T-helper 1 cell treated with Interleukin-12 subunit alpha and Interleukin-12 subunit beta and Interleukin-4 antibody, amounts not matched to agents 30 μg/mL and 1 μg/mL, for 36 hours (primary cell): ENCODE results near the gene ACTRT3.

Source experiments
- H3K27ac Mint-ChIP-seq: one replicate; pipeline ENCODE4 v1.8.0; 2021; ENCODE audit warnings: mild to moderate bottlenecking, mixed read lengths
- H3K27me3 Mint-ChIP-seq: one replicate; pipeline ENCODE4 v1.8.0; 2021; ENCODE audit warnings: low read depth, mixed read lengths
- H3K36me3 Mint-ChIP-seq: one replicate; pipeline ENCODE4 v1.8.0; 2021; ENCODE audit warnings: low read depth, mixed read lengths
- H3K4me1 Mint-ChIP-seq: one replicate; pipeline ENCODE4 v1.8.0; 2021; ENCODE audit warnings: low read depth, mixed read lengths
- H3K4me3 Mint-ChIP-seq: one replicate; pipeline ENCODE4 v1.8.0; 2021; ENCODE audit warnings: mild to moderate bottlenecking, moderate library complexity, mixed read lengths
- H3K9me3 Mint-ChIP-seq: one replicate; pipeline ENCODE4 v1.8.0; 2021; ENCODE audit warnings: mixed read lengths

ACTRT3 gene

DNA sequence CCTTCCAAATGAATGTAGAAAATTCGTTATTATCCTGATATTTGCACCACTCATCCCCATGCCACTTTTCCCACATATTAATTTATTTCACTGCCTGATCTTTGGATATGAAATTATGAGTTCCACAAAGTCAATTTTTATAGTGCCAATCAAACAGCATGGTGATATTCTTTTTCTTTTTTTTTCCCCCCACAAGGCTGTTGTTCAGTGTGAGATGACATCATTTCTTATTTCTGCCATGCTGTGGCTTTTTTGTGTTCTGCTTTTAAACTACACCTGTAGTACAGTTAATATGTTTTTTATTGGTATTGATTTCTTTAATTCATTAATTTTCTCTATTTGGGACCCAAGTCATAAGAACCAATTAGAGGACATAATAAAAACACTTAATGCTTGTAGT, 18.4 kb upstream of the ACTRT3 start:
- Mint-ChIP-seq H3K4me1 (peaks cover 11% of the 10 kb centered on the region), H3K9me3 (no peaks in the 10 kb centered on the region), H3K36me3 (peaks cover 40% of the 10 kb centered on the region), H3K27ac (no peak overlapping the region), H3K27me3 (no peaks in the 10 kb centered on the region), H3K4me3 (no peak overlapping the region)

DNA sequence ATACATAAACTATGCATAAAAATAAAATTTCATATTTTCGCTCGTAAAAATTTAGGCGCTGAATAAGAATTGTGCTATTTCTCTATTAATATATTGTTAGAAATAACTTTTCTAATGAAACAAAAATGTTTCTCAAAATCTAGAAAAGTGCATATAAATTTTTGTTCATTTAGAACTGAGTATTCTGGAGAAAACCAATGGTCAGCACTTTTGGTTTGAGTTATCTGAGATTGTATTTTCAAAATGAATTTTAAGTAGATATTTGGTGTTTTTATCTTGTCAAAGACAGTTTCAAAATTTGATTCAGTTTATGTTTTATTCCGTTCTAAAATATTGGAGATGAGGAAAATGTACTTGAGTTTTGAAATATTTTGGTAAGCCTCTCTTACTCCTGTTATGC, 17.8 kb upstream of the ACTRT3 start:
- H3K36me3 Mint-ChIP-seq, result peaks cover 39% of the 10 kb centered on the region
- H3K27me3 Mint-ChIP-seq, result no peaks in the 10 kb centered on the region
- H3K4me3 Mint-ChIP-seq, result no peak overlapping the region
- H3K9me3 Mint-ChIP-seq, result no peaks in the 10 kb centered on the region
- peaks cover 14% of the 10 kb centered on the region for H3K4me1 Mint-ChIP-seq
- H3K27ac Mint-ChIP-seq, result no peak overlapping the region

GRCh38 chr3:169781209-169781855, 12.0 kb upstream of the ACTRT3 start:
- no peak overlapping the region for H3K27ac Mint-ChIP-seq
- peaks cover 52% of the 10 kb centered on the region for H3K36me3 Mint-ChIP-seq
- H3K9me3 Mint-ChIP-seq, result no peaks in the 10 kb centered on the region
- peaks cover 39% of the 10 kb centered on the region for H3K4me1 Mint-ChIP-seq
- H3K4me3 Mint-ChIP-seq, result peak overlapping the region; percentile 62
- H3K27me3 Mint-ChIP-seq, result no peaks in the 10 kb centered on the region

- no peaks in the 10 kb centered on the region for H3K9me3 Mint-ChIP-seq
- peak overlapping the region; percentile 46 for H3K27ac Mint-ChIP-seq
- H3K4me3 Mint-ChIP-seq, result peak overlapping the region; percentile 62
- H3K27me3 Mint-ChIP-seq, result no peaks in the 10 kb centered on the region
- H3K4me1 Mint-ChIP-seq, result peaks cover 43% of the 10 kb centered on the region
- peaks cover 51% of the 10 kb centered on the region for H3K36me3 Mint-ChIP-seq
These were observed 11.4 kb upstream of the ACTRT3 start for GRCh38 chr3:169780742-169781141.

DNA sequence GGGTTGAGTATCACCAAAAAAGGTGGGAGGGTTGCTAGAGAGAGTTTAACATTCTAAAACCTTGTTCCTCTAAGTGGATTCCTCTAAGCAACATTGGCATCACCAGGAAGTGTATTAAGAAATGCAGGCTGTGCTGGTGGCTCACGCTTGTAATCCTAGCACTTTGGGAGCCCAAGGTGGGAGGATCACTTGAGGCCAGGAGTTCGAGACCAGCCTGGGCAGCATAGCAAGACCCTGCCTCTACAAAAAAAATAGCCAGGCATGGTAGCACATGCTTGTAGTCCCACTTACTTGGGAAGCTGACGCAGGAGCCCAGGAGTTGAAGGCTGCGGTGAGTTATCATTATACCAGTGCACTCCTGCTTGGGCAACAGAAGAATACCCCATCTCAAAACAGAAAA, 8.5 kb upstream of the ACTRT3 start:
- Mint-ChIP-seq H3K27ac (no peak overlapping the region), H3K27me3 (no peaks in the 10 kb centered on the region), H3K4me1 (peaks cover 57% of the 10 kb centered on the region), H3K36me3 (peaks cover 53% of the 10 kb centered on the region), H3K4me3 (no peak overlapping the region), H3K9me3 (no peaks in the 10 kb centered on the region)

DNA sequence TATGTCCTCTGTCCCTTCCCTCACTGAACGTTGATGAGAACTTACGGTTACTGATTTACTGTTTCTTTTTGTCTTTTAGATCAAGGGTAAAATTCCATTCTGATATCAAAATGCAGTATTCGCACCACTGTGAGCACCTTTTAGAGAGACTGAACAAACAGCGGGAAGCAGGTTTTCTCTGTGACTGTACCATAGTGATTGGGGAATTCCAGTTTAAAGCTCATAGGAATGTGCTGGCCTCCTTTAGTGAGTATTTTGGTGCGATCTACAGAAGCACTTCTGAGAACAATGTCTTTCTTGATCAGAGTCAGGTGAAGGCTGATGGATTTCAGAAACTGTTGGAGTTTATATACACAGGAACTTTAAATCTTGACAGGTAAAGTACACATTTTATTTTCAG, 4.8 kb upstream of the ACTRT3 start:
- Mint-ChIP-seq H3K4me3 (peak overlapping the region; percentile 96), H3K27ac (peak overlapping the region; percentile 99), H3K36me3 (peaks cover 29% of the 10 kb centered on the region), H3K4me1 (peaks cover 41% of the 10 kb centered on the region), H3K9me3 (no peaks in the 10 kb centered on the region), H3K27me3 (no peaks in the 10 kb centered on the region)

GRCh38 chr3:169772897-169773816, 3.8 kb upstream of the ACTRT3 start, which contains the start of gene MYNN:
MYNN (plus strand) TSS chr3:169773396; CDS start chr3:169774296, 900 bp downstream.
- H3K27me3 Mint-ChIP-seq, result no peaks in the 10 kb centered on the region
- H3K27ac Mint-ChIP-seq, result peak within 1 kb of the TSS; percentile 99
- peaks cover 21% of the 10 kb centered on the region for H3K36me3 Mint-ChIP-seq
- H3K9me3 Mint-ChIP-seq, result no peaks in the 10 kb centered on the region
- peak within 1 kb of the TSS; percentile 96 for H3K4me3 Mint-ChIP-seq
- H3K4me1 Mint-ChIP-seq, result peaks cover 38% of the 10 kb centered on the region

- peak overlapping the region; percentile 96 for H3K4me3 Mint-ChIP-seq
- H3K36me3 Mint-ChIP-seq, result peaks cover 18% of the 10 kb centered on the region
- H3K9me3 Mint-ChIP-seq, result no peaks in the 10 kb centered on the region
- no peaks in the 10 kb centered on the region for H3K27me3 Mint-ChIP-seq
- peak overlapping the region; percentile 99 for H3K27ac Mint-ChIP-seq
- peaks cover 37% of the 10 kb centered on the region for H3K4me1 Mint-ChIP-seq
These were observed 3.0 kb upstream of the ACTRT3 start for GRCh38 chr3:169772305-169772896.

DNA sequence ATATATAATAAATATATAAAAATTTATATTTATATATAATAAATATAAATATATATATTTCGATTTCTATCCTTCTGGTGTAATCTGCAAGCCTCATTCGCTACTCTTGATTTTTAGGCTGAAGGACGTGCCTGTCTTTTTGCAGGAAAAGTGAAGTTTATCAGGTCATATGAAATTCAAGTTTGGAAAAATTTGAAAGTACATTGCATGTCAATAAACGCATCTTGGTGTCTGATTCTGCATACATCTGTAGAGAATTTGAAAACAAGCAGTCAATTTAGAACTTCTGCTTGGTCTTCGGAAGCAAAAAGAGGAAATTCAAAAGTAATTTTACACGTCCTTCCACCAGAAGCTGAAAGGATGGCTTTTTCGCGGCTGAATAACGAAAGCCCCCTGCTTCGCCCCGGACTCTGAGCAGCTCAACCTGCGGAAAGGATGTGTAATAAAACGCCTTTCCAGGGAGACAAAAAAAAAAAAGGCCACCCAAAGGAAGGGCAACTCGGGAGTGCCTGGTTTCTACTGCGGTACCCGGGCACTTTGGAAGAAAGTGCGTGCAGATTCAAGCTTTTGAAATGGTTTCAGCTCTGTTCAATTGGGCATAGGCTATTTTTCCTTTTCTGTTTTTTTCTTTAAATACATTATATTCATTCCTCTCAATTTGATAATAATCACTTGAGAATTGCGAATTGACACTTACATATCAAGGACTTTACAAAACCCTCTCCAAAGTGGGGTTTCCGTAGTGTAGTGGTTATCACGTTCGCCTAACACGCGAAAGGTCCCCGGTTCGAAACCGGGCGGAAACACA, 2.3 kb upstream of the ACTRT3 start:
- Mint-ChIP-seq H3K27me3 (no peaks in the 10 kb centered on the region), H3K9me3 (no peaks in the 10 kb centered on the region), H3K4me3 (peak overlapping the region; percentile 96), H3K36me3 (peaks cover 12% of the 10 kb centered on the region), H3K27ac (peak overlapping the region; percentile 99), H3K4me1 (peaks cover 34% of the 10 kb centered on the region)

GRCh38 chr3:169764882-169765612, 4.3 kb downstream of the ACTRT3 start, which contains the start of gene TERC:
TERC (minus strand) TSS chr3:169765060.
- Mint-ChIP-seq H3K36me3 (peaks cover 3% of the 10 kb centered on the region), H3K4me3 (peak within 1 kb of the TSS; percentile 95), H3K27ac (peak within 1 kb of the TSS; percentile 97), H3K27me3 (no peaks in the 10 kb centered on the region), H3K4me1 (peaks cover 25% of the 10 kb centered on the region), H3K9me3 (no peaks in the 10 kb centered on the region)

- H3K27me3 Mint-ChIP-seq, result no peaks in the 10 kb centered on the region
- H3K9me3 Mint-ChIP-seq, result no peaks in the 10 kb centered on the region
- peaks cover 25% of the 10 kb centered on the region for H3K4me1 Mint-ChIP-seq
- H3K27ac Mint-ChIP-seq, result peak overlapping the region; percentile 97
- peak overlapping the region; percentile 95 for H3K4me3 Mint-ChIP-seq
- H3K36me3 Mint-ChIP-seq, result peaks cover 3% of the 10 kb centered on the region
These were observed 5.0 kb downstream of the ACTRT3 start for GRCh38 chr3:169764312-169764881.

DNA sequence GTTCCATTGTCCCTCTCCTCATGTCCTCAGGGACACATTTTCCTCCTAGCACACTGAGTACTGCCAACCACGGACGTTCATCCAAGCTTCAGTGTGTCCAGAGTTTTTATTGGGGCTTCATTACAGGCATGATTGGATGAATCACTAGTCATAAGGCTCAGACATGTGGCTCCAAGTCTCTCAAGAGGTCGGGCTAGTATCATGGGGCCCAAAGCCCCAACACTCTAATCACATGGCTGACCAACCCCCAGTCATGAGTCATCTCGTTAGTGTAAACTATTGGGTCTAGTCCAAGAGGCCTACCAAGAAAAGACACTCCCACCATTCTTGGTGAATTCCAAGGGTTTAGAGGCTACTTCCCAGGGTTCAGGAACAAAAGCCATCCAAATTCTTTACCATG, 8.9 kb downstream of the ACTRT3 start:
- H3K36me3 Mint-ChIP-seq, result peaks cover 1% of the 10 kb centered on the region

DNA sequence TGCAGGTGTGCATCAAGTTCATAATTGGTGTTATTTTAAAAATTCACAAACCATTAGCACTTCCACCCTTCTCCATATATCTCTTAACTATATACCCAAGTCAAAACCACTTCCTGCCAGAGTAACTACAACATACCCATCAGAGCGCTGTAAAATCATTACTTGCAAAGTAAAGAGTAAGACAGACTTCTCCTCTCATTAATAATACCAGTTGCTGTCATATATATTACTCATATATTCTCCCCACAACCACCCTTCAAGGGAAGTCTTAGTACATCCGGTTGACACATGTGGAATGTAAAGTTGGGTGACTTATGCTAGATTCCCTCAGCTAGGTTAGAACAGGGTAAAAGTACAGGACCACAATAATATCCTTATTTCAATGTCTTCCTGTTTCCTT, 10.1 kb downstream of the ACTRT3 start:
- H3K9me3 Mint-ChIP-seq, result no peaks in the 10 kb centered on the region
- peaks cover 16% of the 10 kb centered on the region for H3K4me1 Mint-ChIP-seq
- H3K27ac Mint-ChIP-seq, result no peak overlapping the region
- H3K27me3 Mint-ChIP-seq, result peaks cover 12% of the 10 kb centered on the region
- H3K36me3 Mint-ChIP-seq, result peaks cover 1% of the 10 kb centered on the region
- no peak overlapping the region for H3K4me3 Mint-ChIP-seq

More for the DNA sequence above, 8.9 kb downstream of the ACTRT3 start:
- Mint-ChIP-seq H3K27me3 (peaks cover 7% of the 10 kb centered on the region), H3K27ac (no peak overlapping the region), H3K4me3 (no peak overlapping the region), H3K9me3 (no peaks in the 10 kb centered on the region), H3K4me1 (peaks cover 24% of the 10 kb centered on the region)
